SU-DHL-6 (cell line): ENCODE results near the gene PRKCE.

Experiments used
- EZH2phosphoT487 ChIP-seq: fragments of 200-600 bp; sonication (generic), shearing (Covaris generic); conservative IDR thresholded peaks from 2 replicates; pipeline ENCODE4 v1.6.1; 2018; ENCODE audit warnings: mild to moderate bottlenecking, antibody characterized with exemption, low read length, moderate library complexity, mixed read lengths
- TF ChIP-seq, protein P1 (sequence below): fragments of 200-600 bp; sonication (generic); IDR thresholded peaks from one replicate; pipeline ENCODE4 v1.5.1; 2017; ENCODE audit warnings: antibody characterized with exemption, mild to moderate bottlenecking, low read length, moderate library complexity; ENCODE audit not compliant: insufficient read depth, poor library complexity, severe bottlenecking

DNA sequence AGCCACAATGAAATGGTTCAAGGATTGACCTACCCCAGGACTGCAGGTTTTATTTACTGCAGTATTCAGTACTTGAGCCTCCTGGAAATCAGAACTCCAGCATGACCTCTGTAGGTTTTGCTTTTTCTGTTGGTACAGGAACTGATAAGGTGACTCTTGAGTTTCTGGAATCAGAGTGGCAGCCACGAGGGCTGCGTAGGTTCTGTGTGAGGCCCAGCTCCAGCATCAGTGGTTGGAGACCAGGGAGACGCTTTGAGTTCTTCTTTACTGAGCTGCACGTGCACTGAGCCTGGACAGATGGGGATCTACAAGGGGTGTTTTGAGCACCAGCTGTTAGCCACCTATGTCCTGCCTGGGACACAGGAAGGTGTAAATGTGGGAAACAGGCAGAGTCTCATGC, 423.0 kb downstream of the PRKCE start:
- TF ChIP-seq, protein P1, sequence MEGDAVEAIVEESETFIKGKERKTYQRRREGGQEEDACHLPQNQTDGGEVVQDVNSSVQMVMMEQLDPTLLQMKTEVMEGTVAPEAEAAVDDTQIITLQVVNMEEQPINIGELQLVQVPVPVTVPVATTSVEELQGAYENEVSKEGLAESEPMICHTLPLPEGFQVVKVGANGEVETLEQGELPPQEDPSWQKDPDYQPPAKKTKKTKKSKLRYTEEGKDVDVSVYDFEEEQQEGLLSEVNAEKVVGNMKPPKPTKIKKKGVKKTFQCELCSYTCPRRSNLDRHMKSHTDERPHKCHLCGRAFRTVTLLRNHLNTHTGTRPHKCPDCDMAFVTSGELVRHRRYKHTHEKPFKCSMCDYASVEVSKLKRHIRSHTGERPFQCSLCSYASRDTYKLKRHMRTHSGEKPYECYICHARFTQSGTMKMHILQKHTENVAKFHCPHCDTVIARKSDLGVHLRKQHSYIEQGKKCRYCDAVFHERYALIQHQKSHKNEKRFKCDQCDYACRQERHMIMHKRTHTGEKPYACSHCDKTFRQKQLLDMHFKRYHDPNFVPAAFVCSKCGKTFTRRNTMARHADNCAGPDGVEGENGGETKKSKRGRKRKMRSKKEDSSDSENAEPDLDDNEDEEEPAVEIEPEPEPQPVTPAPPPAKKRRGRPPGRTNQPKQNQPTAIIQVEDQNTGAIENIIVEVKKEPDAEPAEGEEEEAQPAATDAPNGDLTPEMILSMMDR: no peak
- no peak for TF ChIP-seq EZH2phosphoT487
